Cardiac fibroblast (primary cell): Measurements from ENCODE around the gene TSPAN9.

Experiments
- DNase-seq, 2 donors: peaks; one replicate each; pipeline versions ENCODE4 v3.0.0 to v3.0.0-alpha.2; 2010; ENCODE audit warnings: low read depth in 2 of 2
- H3K4me3 ChIP-seq, 2 donors: replicated peaks in 1 of 2; 1 replicate in 1 of 2; 2 replicates in 1 of 2; pipeline ENCODE4 v1.5.1; 2011; ENCODE audit warnings: low read depth in 2 of 2, low read length in 2 of 2, mild to moderate bottlenecking in 2 of 2, moderate library complexity in 1 of 2
- CTCF ChIP-seq: IDR thresholded peaks from one replicate; pipeline ENCODE4 v1.5.1; 2011; ENCODE audit warnings: low read depth, mild to moderate bottlenecking, low read length, inconsistent platforms

TSPAN9 gene

GRCh38 chr12:3300833-3301401 is 223.7 kb downstream of the TSPAN9 start:
- DNase-seq, result no peak
- TF ChIP-seq CTCF, result no peak
- H3K4me3 ChIP-seq, result no peak overlapping the region

- no peak for TF ChIP-seq CTCF
- DNase-seq, result no peak
- H3K4me3 ChIP-seq, result no peak overlapping the region
Measured at GRCh38 chr12:3302401-3303041, 225.3 kb downstream of the TSPAN9 start.

- H3K4me3 ChIP-seq, result no peak overlapping the region
- TF ChIP-seq CTCF, result peak; percentile 23
- no peak for DNase-seq
Measured at GRCh38 chr12:3303410-3304136, 226.4 kb downstream of the TSPAN9 start.

GRCh38 chr12:3304436-3305165 is 227.4 kb downstream of the TSPAN9 start:
- H3K4me3 ChIP-seq, result no peak overlapping the region
- TF ChIP-seq CTCF, result no peak
- peak; percentile 66 to 88 for DNase-seq

- TF ChIP-seq CTCF, result no peak
- DNase-seq, result no peak
- no peak overlapping the region for H3K4me3 ChIP-seq
Measured at GRCh38 chr12:3305464-3305863, 228.3 kb downstream of the TSPAN9 start.

- TF ChIP-seq CTCF, result no peak
- no peak overlapping the region for H3K4me3 ChIP-seq
- DNase-seq, result no peak
Measured at GRCh38 chr12:3305904-3306619, 228.9 kb downstream of the TSPAN9 start.
